Stimulated activated CD4-positive, alpha-beta T cell treated with anti-CD3 and anti-CD28 coated beads, Interleukin-2, amount 100 ng/mL, for 4 hours (primary cell): ENCODE results near the gene ASB16.

Source experiments
- DNase-seq: peaks from one replicate; pipeline ENCODE4 v3.0.0-alpha.2; 2020; ENCODE audit warnings: low read depth

The ASB16 gene

DNA sequence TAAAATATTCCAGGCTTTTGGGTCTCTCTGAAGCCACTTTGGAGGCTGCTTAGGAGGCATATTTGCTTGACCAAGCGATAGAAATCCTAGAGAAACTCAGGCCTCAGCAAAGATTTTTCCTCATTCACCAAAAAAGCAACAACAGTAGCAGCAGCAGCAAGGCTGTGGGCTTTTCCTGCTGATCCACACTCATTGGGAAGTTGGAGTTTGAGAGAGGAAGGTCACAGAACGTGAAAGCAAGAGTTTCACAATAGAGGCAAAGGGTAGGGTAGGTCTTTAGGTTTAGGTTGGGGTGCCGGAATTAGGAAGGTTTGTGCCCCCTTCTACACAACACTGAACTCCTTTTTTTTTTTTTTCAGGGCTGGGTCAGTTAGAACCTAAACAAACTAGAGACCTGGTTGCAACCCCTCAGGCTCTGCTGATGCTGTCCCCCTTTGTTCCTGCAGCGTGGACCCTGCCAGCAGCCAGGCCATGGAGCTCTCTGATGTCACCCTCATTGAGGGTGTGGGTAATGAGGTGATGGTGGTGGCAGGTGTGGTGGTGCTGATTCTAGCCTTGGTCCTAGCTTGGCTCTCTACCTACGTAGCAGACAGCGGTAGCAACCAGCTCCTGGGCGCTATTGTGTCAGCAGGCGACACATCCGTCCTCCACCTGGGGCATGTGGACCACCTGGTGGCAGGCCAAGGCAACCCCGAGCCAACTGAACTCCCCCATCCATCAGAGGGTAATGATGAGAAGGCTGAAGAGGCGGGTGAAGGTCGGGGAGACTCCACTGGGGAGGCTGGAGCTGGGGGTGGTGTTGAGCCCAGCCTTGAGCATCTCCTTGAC, 18.3 kb downstream of the ASB16 start:
- no peak for DNase-seq

- DNase-seq, result no peak
These were observed 20.0 kb downstream of the ASB16 start for GRCh38 chr17:44190481-44190880.

- DNase-seq, result no peak
These were observed 20.9 kb downstream of the ASB16 start for GRCh38 chr17:44191369-44191768.

DNA sequence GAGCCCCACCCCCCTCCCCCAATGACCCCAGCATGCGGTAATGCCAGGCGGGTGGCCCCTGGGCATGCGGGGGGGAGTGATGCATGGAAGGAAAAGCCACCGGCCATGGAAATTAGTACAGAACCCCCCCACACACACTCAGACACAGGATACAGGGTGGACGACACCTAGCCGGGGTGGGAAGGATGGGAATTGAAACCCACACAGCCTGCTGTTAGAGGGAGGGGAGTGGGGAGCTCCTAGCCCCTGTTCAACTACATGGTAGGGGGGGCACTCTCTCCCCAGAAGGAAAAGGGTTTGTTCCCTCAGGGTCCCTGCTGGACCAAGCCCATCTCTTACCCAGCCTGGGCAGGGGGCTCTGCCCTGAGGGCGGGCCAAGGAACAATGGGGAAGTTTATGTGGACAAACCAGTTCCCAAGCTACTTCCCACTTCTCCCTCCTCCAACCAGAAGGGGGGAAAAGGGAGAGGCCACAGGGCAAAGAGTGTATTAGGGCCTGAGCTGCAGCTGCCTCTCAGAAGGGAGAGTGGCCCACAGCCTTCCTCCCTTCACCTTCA, 21.5 kb downstream of the ASB16 start:
- no peak for DNase-seq

- DNase-seq, result no peak
These were observed 22.2 kb downstream of the ASB16 start for GRCh38 chr17:44192750-44193149.

- DNase-seq, result no peak
These were observed 23.0 kb downstream of the ASB16 start for GRCh38 chr17:44193326-44194084.

DNA sequence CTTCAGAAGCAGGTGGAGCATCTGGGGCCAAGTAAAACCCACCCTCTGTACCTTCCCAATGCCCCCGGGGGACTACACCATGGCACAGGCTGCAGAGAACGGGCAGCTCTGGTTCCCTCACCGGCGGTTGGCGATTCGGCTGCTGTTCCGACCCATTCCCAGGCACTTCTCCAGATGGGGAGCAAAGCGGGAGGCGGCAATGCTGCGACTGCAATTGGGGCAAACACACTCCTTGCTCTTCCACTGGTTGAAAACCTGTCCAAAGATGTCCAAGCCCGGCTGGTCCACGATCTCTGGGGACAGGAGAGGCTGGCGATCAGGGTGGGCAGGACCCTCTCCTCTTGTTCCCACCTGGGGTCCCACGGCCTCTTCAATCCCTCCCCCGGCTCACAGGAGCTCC, 26.6 kb downstream of the ASB16 start:
- DNase-seq, result no peak

GRCh38 chr17:44197980-44198720, 27.6 kb downstream of the ASB16 start:
- DNase-seq, result no peak

DNA sequence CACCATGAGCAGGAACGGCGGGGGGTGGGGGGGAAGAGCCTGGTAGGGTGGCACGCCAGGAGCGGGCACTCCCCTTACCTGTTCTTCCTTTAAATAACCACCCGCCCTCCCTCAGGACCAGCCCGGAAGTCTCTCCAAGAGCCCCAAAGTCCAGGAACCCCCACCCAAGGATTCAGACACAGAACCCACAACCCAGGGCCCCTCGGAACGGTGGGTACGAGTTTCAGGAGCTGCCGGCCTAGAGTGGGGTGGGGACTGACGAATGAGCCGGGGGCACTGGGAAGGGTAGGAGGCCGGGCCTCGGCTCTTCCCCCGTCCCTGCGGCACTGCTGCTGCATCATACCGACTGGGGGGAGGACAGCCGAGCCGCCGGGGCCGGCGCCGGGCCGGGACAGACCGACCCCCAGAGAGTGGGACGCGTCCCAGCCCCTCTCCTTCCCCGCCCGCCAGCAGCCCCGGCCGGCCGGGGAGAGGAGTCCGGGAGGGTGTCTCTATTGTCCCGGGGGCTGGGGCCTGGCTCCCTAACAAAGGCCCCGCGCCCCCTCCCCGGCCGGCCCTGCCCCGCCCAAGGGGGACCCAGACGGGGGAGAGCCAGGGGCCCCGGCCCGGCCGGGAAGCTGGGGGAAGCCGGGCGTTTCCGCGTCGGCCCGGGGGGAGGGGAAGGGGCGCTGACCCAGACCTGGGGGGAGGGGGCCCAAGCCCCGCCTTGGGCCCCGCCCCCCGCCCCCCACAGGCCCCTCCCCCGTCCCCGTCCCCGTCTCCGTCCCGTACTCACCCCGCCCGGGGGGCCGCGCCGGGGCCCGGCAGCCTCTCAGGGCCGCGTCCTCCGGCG, 28.4 kb downstream of the ASB16 start:
- DNase-seq, result no peak

GRCh38 chr17:44199553-44200477, 29.3 kb downstream of the ASB16 start, which contains the start of gene ATXN7L3:
TSS of gene ATXN7L3 (minus strand) at chr17:44199884. CDS start at chr17:44198070, 1,814 bp downstream.
- DNase-seq, result peak; percentile 100

GRCh38 chr17:44200478-44201155, 30.1 kb downstream of the ASB16 start:
- no peak for DNase-seq

- no peak for DNase-seq
These were observed 32.3 kb downstream of the ASB16 start for GRCh38 chr17:44202756-44203155.

- no peak for DNase-seq
These were observed 33.4 kb downstream of the ASB16 start for GRCh38 chr17:44203731-44204440.

- DNase-seq, result no peak
These were observed 34.0 kb downstream of the ASB16 start for GRCh38 chr17:44204441-44204882.

DNA sequence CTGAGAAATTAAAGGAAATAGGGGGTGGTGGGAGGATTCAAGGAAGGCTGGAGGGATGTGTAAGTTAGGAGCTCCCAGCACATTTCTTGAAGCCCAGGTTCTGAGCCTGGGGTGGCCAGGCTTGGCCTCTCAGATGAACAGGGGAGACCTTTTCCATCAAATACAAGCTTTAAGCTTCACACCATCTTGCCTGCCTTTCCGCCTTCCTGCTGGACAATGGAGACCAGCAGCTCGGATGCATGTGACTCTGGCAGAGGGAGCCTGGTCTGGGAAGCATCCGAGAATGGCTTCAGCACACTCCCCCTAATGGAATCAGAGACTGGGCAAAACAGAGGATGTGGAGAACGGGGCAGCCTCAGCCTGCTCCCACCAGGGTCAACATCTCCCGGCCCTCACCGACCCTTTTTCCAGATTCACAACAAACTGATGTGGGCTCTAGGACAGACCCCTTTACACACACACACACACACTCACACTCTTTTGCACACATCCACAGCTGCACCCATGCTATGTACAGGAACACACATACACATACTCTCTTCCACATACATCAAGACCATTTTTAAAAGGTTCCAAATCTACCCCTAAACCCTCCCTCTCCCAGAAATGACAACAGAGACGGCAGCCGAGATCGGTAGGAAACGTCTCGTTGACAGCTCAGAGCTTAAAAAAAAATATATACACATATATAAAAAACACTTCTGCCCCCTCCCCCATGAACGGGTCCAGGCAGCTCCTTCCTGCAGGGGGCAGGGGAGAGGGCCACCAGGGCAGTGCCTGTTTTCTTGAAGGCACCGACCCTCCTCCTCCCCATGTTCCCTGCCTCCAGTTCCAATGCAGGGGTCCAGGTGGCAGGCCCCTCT, 35.7 kb downstream of the ASB16 start:
- no peak for DNase-seq

- DNase-seq, result no peak
These were observed 36.3 kb downstream of the ASB16 start for GRCh38 chr17:44206825-44207155.

DNA sequence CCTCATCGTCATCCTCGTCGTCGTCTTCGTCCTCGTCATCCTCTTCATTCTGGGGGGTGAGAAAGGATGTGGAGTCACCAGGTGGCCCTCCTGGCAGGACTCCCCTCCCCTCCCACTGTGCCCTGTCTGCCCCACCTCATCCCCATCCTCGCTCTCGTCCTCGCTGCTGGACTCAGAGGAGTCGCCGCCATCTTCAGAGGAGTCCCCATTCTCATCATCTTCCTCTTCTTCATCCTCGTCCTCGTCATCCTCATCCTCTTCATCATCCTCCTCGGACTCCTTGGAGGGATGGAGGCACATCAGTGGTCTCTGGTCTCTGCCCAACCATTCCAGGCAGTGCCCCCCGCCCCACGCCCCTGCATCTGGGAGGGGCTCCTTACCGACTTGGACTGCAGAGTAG, 36.8 kb downstream of the ASB16 start:
- no peak for DNase-seq

GRCh38 chr17:44207743-44208142, 37.2 kb downstream of the ASB16 start:
- DNase-seq, result no peak
